Measurements from ENCODE around the gene SPAG8.

SPAG8 gene

DNA sequence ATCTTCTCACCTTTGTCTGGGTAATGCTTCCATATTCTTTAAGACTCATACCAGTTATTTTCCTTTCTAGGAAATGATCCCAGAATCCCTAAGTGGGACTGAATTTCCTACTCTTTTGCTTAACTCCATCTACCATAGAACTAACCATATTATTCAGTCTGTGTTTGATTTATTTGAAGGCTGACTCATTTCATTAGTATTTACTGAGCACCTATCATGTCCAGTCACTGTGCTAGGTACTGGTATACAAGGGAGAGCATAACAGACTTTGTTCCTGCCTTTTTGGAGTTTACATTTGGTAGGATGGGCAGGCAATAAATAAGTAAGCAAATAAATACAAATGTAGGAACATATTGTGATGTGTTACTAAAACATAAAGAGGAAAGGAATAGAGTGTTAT lies 16.4 kb downstream of the SPAG8 start:
- ChIA-PET CTCF (interaction anchor here (0.5 to 0.9 kb wide), 2 partner anchors 21 to 87 kb away, joined by 3 read pairs; no protein-coding TSS in a partner anchor), POLR2A (ENCODE audit: low non-redundant PET) (interaction anchor here (0.5 kb wide), 1 partner anchor 46 kb away, joined by 5 read pairs; no protein-coding TSS in a partner anchor)
- no peak overlapping the region for H3K27ac ChIP-seq
- DNase-seq (ENCODE audit: low spot score): peak; percentile 50
- no peak for TF ChIP-seq CTCF (conservative IDR thresholded peaks at IDR 0.05; ENCODE audit: low read depth)

GRCh38 chr9:35793461-35793860 lies 18.6 kb downstream of the SPAG8 start:
- peak overlapping the region; percentile 11 for H3K27ac ChIP-seq
- POLR2A ChIA-PET (ENCODE audit: low non-redundant PET): no interaction called here
- CTCF ChIA-PET: interaction anchor here (1.6 to 2.1 kb wide), 2 partner anchors 20 to 89 kb away, joined by 5 to 11 read pairs; no protein-coding TSS in a partner anchor
- no peak for DNase-seq (ENCODE audit: low spot score)
- TF ChIP-seq CTCF (conservative IDR thresholded peaks at IDR 0.05; ENCODE audit: low read depth): no peak

GRCh38 chr9:35792826-35793225 lies 19.2 kb downstream of the SPAG8 start:
- no peak for DNase-seq (ENCODE audit: low spot score)
- CTCF ChIA-PET: interaction anchor here (0.5 to 2.1 kb wide), 3 partner anchors 21 to 189 kb away, joined by 4 to 11 read pairs (median 5); no protein-coding TSS in a partner anchor
- peak overlapping the region; percentile 68; the same call in 1 of the 2 replicates for H3K27ac ChIP-seq
- no peak for TF ChIP-seq CTCF (conservative IDR thresholded peaks at IDR 0.05; ENCODE audit: low read depth)
- POLR2A ChIA-PET (ENCODE audit: low non-redundant PET): no interaction called here

GRCh38 chr9:35792024-35792813 lies 19.8 kb downstream of the SPAG8 start:
- DNase-seq (ENCODE audit: low spot score): no peak
- POLR2A ChIA-PET (ENCODE audit: low non-redundant PET): no interaction called here
- peak overlapping the region; percentile 68 for H3K27ac ChIP-seq
- CTCF ChIA-PET: interaction anchor here (0.5 to 2.1 kb wide), 3 partner anchors 22 to 188 kb away, joined by 4 to 11 read pairs (median 5); no protein-coding TSS in a partner anchor
- no peak for TF ChIP-seq CTCF (conservative IDR thresholded peaks at IDR 0.05; ENCODE audit: low read depth)

DNA sequence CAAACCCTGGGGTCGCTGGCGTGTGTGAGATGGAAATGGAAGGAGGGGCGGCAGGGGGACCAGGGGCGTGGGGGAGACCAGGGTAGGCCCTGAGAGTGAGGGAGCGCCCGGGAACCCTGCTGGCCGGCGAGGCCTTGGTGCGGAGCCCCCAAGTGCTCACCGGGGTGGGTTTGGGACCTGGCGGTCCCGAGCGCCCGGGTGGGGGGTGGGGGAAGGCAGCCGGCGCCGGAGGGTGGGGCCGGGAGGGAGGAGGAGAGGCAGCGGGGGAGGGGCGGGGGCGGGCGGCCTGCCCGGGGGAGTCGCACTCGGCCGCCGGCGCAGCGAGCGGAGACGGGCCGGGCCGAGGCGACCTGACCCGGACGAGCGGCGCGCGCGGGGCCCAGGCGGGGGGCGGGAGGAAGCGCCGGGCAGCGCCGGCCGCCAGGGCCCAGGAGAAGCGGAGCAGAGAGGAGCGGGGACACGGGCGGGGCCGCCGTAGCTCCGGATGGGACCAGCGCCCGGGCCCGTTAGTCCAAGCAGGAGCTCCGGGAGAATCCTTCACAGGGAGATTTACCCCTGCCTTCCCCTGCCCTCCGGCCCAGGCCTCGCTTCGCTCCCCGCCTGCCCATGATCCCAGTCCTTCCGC lies 20.7 kb downstream of the SPAG8 start, which contains the start of gene NPR2:
NPR2 (plus strand) TSS at position 295 of the 625 bp plus-strand sequence. CDS start 818 bp downstream, outside the sequence.
- ChIA-PET CTCF (no interaction called here), POLR2A (ENCODE audit: low non-redundant PET) (no interaction called here)
- TF ChIP-seq CTCF (conservative IDR thresholded peaks at IDR 0.05; ENCODE audit: low read depth): no peak
- peak within 1 kb of the TSS; percentile 68 for H3K27ac ChIP-seq
- DNase-seq (ENCODE audit: low spot score): no peak
